Fibroblast of skin of left biceps (primary cell): ENCODE results near the gene PFKFB1.

Experiments used
- DNase-seq, 2 experiments: peaks; one replicate each; pipeline ENCODE4 v3.0.0-alpha.2; 2013; ENCODE audit warnings: low read depth in 2 of 2

The PFKFB1 gene

GRCh38 chrX:54994099-54994498 lies at the start of gene PFKFB1:
TSS of gene PFKFB1 (minus strand) at chrX:54994188. CDS start at chrX:54994007, 181 bp downstream.
- no peak for DNase-seq

GRCh38 chrX:55041514-55041913 lies 47.5 kb upstream of the PFKFB1 start:
- no peak for DNase-seq

GRCh38 chrX:55039471-55039870 lies 45.5 kb upstream of the PFKFB1 start:
- DNase-seq, result no peak

- DNase-seq, result no peak
Observed at GRCh38 chrX:55033429-55033828, 39.4 kb upstream of the PFKFB1 start.

- DNase-seq, result no peak
Observed at GRCh38 chrX:55030271-55031205, 36.5 kb upstream of the PFKFB1 start, which contains the start of gene ALAS2. TSS of gene ALAS2 (minus strand) at chrX:55030977. CDS start at chrX:55026000, 4,977 bp downstream.

- DNase-seq, result no peak
Observed at GRCh38 chrX:55029291-55029690, 35.3 kb upstream of the PFKFB1 start.

- no peak for DNase-seq
Observed at GRCh38 chrX:55028611-55029010, 34.6 kb upstream of the PFKFB1 start.

GRCh38 chrX:55028040-55028439 lies 34.1 kb upstream of the PFKFB1 start:
- DNase-seq, result no peak

GRCh38 chrX:55026840-55027239 lies 32.9 kb upstream of the PFKFB1 start:
- no peak for DNase-seq

- no peak for DNase-seq
Observed at GRCh38 chrX:55026143-55026542, 32.2 kb upstream of the PFKFB1 start.

GRCh38 chrX:55014897-55015299 lies 20.9 kb upstream of the PFKFB1 start:
- no peak for DNase-seq

- DNase-seq, result no peak
Observed at GRCh38 chrX:55011294-55011693, 17.3 kb upstream of the PFKFB1 start.

GRCh38 chrX:55008571-55009358 lies 14.8 kb upstream of the PFKFB1 start:
- peak; percentile 5 to 19 for DNase-seq

GRCh38 chrX:55007656-55008055 lies 13.7 kb upstream of the PFKFB1 start:
- DNase-seq, result peak; percentile 11 to 12

GRCh38 chrX:55006827-55007621 lies 13.0 kb upstream of the PFKFB1 start:
- DNase-seq, result no peak

- DNase-seq, result no peak
Observed at GRCh38 chrX:55005256-55005655, 11.3 kb upstream of the PFKFB1 start.

GRCh38 chrX:55004231-55004630 lies 10.2 kb upstream of the PFKFB1 start:
- DNase-seq, result no peak

- DNase-seq, result peak; percentile 55 to 64
Observed at GRCh38 chrX:54999717-55000598, 6.0 kb upstream of the PFKFB1 start, which contains the start of gene APEX2. TSS of gene APEX2 (plus strand) at chrX:55000363. CDS start at chrX:55000423, 60 bp downstream.

- no peak for DNase-seq
Observed at GRCh38 chrX:54995621-54996020, 1.6 kb upstream of the PFKFB1 start.

GRCh38 chrX:54994668-54995351 lies 822 bp upstream of the PFKFB1 start:
- DNase-seq, result no peak
